ENCODE data around the gene CDH13.
"Not testable (repeated sequence)": the region's sequence is repeated elsewhere in the genome, so short reads cannot be mapped to it uniquely, and the experiment has no call there.

CDH13 gene

DNA sequence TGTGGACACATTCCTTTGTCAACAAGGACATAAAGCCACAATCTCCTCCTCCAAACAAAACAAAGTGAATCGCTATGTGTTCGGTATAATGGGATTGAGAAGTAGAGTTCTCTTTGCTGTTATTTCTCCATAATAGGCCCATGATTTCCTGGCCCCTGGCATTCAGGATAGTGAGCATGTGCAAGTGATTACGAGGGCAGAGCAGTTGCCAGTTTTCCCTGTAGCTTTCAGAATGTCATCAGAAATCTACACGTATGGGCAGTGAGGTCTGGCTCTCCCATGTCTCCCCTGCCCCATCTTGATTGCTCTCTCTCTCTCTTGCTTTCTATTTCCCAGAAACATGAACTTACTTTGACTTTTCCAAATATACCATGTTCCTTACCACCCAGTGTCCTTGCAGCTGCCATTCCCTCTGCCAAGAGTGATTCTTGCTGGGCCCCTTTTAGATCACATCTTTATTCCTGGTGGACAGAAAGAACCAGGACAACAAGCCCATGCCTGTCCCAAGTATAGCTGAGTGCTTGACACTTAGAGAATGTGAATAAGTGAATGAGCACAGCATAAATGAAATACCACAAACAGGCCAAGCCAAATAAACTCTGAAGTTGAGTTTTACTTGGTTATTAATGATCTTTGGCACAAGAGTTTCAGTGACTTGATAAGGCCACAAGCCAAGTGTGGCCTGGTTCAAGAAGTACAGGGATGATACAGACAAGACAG lies 273.1 kb downstream of the CDH13 start:
- no peak for DNase-seq

DNA sequence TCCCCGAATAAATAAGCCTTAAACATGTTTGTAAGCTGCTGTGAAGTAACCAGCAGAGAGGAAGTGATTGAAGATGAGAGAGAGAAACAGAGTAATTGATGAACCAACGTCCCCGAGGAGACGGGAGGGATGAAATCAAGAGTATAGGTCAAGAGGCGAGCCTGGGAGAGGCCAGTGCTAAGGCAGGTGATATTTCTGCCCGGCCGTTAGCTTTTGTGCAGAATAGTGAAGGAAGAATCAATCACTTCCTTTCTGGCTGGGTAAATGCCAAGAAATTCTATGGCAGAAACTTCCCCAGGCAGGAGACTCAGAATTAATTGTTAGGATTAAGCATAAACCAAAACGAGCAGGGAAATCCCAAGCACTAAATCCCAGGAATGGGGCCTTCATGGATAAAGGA lies 273.8 kb downstream of the CDH13 start:
- DNase-seq: no peak

DNA sequence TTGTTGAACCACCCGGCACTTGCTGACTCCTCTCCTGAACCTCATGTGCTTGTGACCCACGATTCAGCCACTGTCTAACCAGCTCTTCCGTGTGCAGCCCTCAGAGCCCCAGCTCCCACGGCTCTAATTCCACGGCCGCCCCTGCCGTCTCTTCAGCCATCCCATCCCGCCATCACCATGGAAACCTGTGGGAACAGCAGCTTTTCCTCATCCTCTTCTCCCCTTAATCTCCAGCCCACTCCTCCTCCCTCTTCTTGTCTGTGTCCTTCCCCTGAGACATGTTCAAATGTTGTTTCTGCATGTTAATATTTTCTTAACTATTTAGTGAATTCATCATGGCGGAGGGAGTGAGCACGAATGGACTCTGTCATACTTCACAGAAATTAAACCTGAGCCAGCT lies 285.2 kb downstream of the CDH13 start:
- DNase-seq: no peak

DNA sequence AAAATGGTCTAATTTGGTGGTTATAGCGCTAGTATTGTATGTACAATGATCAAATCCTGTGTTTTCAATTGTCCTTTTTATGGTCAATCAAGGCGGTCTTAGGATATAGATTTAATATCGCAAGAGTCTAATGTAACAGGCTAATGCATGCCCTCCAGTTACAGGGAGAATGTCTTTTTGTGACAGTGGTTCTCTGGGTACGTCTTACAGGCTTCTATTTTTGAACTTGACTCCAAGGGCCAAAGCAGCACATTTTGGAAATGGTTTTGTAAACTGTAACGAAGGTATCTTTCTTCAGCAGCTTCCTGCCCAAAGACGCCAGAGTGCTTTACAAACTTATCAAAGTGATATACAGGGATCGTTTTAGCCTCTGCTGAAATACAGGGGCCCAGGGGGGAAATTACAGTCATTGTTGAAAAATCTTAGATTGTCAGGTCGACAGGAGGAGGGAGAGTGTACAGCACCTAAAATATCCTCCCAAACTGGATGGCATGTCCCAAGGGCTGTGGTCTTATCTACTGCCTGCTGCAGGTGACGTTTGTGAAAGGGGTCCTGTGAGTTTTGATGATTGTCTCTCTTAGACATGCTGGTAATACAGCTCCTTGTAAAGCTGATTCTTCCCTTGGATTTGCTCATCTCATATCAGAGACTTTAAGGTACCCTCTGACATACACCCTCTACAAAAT lies 288.5 kb downstream of the CDH13 start:
- no peak for DNase-seq

DNA sequence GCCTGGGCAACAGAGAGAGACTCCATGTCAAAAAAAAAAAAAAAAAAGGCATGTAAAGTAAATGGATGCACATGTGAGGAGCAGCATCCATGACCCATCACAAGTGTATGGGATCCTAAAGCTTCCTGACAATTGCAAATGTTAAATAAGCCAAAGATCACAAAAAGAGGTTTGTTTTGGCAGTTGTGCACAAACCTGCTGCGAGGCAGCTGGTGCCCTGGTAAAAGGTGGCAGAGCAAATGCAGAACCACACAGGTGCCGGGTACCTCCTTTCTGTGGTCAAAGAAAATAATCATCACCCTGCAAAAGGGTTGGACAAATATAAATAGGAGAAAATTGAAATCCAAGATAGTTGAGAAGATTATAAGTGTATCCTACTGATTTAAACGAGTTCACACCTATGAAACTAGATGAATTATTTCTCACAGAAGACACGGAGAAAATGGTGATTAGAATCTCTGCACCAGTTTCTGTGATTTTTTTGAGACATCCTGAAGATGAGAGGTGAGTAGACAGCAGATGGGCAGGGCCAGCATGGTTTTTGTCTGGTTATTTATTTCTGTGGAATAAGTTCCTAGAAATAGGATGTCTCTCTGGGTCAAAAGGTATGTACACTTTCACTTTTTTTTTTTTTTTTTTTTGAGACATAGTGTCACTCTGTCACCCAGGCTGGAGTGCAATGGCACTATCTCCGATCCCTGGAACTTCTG lies 291.3 kb downstream of the CDH13 start:
- DNase-seq: no peak

DNA sequence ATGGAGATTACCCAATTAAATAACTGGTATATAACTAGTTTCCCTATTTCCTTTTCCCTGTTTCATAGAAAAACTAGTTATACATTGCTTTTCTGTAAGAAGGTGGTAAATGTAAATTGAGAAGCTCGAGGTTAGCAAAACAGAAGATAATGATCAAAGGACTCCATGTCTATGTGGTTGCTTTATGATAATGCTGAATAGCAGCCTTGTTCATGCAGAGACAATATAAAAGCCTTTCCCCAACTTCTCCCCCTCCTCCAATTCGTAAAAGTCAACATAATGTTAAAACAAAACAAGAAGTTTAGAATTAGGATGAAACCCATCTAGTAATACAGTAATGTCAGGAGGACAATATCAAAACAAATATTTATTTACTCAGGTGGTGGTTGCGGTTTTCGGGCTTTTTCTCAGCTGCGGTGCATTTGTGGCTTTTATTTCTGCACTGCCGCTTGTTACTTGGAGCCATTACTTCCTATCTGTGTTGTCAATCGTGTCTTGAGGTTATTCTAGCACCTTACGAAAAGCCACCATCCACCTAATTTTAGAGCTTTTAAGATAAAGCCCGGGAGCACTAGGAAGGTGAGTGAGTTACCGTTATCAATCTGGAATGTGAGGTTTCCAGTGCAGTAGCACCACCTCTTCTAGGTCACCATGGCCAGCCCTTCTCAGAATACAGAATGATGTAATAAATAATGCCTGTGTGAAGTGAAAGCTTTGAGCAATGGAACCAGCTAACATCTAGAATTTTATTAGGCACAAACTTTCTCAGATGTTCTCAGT lies 297.5 kb downstream of the CDH13 start:
- no peak for DNase-seq

DNA sequence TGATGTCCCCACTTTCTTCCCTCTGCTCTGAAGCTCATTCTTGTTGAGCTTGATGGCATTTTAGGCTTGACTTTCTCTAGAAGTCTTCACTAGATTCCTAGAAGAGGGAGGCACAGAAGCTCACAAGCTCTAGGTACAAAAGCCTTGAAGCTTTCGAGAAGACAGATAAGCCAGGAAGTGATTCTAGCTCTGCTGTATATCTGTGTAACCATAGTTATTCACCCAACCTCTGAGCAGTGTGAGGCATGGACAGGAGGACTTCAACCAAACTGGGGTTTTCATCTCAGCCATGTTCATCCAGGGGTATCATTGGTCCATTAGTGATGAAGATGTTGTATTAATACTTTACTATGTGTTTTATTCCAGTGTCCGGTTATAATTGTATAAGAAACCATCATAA lies 299.7 kb downstream of the CDH13 start:
- DNase-seq: no peak

DNA sequence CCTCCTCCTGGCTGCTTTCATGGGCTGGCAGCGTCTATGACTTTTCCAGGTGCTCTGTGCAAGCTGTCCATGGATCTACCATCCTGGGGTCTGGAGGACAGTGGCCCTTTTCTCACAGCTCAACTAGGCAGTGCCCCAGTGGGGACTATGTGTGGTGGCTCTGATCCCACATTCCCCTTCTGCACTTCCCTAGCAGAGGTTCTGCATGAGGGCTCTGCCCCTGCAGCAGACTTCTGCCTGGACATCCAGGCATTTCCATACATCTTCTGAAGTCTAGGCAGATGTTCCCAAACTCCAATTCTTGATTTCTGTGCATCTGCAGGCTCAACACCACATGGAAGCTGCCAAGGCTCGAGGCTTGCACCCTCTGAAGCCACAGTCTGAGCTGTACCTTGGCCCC lies 307.2 kb downstream of the CDH13 start:
- not testable (repeated sequence) for DNase-seq

DNA sequence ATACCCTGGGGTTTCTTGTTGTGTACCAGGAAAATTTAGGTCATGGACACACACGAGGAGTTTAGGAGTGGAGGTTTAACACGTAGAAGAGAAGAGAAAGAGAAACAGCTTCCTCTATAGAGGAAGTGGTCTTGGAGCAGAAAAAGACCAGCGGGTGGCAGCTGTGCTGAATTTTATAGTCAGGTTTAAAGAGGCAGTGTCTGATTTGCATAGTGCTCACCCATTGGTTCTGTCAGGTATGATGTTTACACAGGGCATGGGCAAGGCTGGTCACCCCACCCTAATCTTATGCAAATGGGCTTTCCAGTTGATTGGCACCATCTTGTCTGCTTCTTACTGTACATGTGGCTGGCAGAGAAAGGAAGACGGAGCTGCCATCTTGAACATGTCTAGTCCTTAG lies 309.0 kb downstream of the CDH13 start:
- DNase-seq: no peak

DNA sequence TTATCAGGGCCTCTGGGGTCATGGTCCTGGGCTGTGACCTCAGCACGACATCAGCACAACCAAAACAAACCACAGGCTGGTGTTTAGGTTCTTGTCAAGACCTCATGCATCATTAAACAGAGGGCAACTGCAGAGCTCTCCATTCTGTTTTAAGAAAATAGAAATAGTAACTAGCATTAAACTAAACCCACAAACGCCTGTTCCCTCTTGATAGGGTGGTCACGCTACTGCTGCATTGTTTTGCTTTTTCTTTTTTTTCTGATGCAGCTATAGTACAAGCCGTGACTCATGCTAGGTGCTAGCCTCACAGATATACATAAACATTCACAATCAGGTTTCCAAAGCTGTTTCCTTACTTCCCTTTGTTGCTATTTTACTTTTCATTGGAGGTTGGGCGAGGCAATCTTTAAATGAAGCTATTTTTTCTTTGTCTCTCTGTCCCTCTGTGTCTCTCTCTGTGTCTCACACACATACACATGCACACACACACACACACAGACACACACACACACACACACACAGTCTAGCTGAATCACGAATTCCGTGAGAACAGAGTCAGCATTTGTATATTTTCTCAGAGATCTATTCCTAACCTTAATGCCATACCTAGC lies 310.3 kb downstream of the CDH13 start:
- DNase-seq: no peak

DNA sequence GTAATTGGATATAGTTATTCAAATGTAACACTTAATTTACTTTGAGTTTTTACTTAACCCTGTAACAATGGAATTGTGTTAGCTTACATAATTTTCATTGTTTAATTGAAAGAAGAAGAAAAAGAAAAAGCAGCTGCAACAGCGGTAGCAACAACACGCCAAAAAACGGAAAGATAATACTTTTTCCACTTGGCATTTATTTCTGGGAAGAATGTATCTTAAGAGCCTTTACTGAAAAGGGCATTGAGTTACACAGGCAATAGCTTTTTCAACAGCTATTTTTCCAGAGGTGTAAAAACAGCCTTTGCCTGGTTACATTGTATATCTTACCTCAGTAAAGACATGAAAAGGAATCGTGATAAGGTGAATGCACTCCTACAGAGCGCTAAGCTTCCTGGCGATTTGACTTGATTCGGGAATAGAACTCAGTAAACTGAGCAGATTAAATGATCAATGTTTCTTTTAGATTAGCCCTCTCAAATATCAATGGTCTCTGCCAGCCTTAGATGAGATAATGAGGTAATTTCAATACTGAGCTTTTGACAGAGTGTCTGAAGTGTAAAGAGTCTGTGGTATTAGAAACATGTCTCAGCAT lies 311.3 kb downstream of the CDH13 start:
- no peak for DNase-seq

DNA sequence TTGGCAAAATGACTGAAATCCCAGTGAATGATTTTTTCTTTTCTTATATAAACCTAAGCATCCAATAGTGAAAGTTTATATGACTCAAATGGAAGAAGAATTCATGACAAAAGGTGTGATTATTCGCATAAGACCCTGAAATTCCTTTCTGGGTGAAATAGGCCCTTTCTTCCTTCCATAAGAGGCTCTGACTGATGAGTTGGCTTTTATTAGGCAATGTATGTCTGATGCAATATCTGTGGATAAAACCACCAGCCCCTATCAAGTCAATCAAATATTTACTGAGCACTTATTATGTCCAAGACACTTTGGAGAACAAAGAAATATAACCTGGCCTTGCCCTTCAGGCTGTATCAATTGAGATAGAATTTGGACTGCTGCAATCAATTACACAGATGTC lies 316.6 kb downstream of the CDH13 start:
- DNase-seq: no peak

DNA sequence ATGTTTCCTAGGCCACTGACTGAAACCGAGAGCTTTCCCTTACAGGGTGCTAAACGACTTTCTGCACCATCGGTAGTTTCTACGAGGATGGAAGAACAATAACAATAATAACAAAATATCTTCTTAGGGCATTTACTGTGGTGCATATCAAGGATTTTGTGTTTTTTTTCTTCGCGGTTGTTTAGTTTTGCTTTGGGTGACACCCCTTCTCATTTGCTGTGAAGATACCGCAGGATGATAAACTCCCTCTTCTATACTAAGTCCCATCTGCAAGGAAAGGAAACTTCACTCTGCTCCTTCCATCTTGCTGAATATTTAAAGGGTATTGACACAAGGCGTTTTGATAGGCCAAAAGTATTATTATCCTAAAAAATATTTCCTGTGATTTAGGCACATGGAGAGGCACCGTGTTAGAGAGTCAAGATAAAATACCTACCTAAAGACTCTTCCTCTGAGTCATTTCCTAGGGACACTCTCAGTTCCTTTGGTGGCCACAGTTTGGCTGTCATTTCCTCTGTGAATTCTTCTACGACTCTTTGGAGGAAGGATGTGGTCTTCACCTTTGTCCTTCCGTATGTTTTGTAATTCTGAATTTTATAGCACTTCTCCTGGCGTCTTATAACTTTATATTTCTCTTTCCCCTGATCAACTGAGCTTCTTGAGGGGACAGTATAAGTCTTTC lies 318.8 kb downstream of the CDH13 start:
- no peak for DNase-seq

DNA sequence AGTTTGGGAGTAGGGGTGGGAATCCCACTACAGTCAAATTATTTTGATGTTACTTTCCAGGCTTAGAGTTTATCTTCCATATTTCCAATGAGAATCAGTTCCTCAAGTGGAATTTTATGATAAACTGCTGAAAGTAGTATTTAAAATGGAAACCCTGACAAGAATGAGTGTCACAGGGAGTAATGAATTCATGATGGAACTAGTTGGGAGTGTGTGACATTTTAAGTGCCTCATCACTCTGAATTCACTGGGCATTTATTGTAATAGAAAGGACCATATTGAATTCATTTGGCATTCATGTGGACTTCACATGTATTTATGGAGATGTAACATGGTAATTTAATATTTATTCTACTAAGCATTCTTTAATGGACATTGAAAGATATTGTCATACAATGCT lies 320.9 kb downstream of the CDH13 start:
- DNase-seq: no peak

DNA sequence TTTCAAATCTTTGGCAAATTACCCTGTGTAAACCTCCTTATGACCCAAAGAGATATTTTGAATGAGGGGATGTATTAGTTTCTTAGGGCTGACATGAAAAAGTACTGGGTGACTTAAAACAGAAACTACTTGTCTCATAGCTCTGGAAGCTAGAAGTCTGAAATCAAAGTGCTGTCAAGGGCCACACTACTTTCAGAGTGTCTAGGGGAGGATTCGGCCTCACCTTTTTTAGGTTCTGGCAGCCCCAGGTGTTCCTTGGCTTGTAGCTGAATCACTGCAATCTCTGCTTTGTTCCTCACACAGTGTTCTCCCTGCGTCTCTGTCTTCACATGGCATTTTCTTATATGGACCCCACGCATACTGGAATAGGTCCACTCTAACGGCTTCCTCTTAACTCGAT lies 322.2 kb downstream of the CDH13 start:
- DNase-seq: no peak

DNA sequence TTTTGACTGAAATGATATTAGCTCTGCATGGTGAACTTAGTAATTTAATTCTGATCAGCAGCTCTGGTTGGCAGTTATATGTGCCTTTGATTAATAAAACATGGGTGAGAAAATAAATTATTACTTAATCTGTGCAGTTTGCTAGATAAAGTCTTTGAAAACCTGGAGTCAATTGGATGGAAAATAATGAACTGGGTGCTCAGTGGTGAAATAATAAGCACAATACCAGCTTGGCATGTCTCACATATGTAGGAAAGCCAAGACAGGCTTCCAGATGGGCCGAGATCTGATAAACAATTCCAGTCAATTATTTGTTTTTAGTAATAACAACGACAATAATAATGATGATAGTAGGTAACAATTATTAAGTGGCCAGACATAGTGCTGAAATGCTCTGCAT lies 326.7 kb downstream of the CDH13 start:
- no peak for DNase-seq

DNA sequence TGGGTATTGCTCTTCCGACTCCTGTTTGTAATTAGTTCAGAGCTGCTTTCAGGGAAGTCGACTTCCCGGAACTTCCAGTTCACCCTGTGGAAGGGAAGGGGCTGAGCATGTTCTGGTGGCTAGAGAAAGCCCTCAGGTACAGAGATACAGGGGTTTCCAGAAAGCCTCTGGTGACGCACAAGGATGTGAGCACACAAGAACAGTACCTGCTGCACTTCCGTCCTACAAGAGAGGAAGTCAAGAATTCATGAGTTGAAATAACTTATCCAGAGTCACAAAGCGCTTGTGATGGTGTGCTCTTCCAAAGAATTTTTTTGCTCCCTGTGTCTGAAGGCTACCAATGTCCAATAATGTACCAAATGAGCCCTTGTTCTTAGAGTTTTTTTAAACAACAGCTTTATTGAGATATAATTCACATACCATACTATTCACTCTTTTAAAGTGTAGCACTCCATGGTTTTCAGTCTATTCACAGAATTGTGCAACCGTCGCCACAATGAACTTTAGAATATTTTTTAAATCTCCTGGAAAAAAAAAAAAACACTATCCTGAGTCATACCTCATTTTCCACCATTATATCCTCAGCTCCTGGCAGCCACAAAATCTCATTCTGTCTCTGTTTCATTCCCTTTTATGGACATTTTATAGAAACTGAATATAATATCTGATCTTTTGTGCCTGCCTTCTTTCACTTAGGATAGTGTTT lies 327.6 kb downstream of the CDH13 start:
- no peak for DNase-seq

DNA sequence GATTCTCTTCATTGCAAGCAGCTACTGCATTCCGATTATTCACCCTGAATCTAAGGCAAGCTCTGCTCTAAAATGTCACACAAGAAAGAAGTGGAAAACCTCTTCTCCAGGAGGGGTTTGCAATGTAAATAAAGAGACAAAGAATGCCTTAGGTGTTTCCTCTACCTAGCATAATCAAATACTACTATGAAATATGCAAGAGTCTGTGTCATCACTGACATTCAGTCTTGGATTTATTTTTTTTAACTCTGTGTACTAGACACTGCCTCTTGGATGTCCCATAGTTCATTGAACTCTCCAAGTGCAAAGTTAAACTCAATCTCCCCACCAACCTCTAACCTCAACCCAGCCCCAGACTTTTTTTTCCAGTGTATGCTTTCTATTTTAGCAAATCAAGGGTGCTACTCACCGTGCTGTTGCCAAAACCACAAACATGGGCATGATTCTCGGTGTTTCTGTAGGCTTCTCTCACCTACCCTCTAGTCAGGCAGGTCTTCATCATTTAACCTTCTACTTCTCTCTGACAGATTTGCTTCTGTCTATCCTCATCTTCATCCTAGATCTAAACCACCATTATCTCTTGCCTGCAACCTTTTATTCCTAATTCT lies 329.1 kb downstream of the CDH13 start:
- no peak for DNase-seq

DNA sequence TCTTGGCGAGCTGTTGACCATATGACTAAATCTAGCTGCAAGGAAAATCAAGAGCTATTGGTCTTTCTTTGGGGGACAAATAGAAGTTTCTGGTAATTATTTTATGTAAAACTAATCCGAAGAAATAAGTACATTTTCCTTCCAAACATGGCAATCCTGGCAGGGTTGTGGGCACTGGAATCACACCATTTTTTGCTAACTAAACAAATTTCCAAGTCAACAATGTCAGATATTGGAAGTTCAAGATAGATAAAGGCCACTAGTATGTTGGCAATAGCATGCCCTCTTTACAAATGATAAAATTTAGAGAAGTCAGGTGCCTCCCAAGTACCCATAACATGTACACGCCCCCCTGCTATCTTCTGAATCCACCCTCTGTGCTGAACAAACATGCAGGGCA lies 330.4 kb downstream of the CDH13 start:
- DNase-seq: no peak

DNA sequence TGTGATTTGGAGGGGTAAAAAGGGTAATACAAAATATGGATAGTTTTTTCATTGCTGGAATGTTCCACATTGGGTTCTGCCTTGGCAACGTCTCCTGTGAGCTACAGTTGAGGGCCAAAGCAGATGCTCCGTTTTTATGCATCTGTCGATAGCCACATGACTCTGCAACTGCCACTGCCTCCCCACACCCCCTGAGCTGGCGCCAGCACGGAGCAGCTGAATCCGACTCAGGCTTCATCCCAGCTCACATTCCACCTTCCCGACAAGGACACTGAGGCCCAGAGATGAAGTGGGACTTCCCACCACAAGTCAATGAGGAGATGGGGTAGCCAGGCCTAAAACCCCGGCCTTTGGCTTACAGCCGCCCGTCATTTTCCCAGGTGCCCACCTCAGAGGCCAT lies 334.1 kb downstream of the CDH13 start:
- DNase-seq: no peak

DNA sequence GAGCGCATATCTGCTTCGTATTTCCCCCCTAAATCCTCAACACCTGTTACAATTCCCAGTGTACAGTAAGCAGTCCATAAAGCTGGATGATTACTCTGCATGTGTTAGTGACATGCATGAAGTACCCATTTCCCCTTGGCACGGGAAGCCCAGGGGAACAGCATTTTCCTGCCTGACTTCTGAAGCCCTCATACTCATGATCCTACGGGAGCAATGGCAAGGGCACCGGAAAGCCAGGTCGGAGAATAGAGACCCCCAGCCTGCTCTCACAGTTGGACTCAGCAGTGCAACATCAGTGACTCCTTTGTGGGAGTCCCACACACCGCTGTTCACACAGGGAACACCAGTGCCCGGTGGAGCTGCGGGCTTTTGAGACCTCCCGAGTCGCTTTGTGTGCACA lies 336.9 kb downstream of the CDH13 start:
- no peak for DNase-seq
